GM19455 (cell line): ENCODE data around the gene EXOC6B.

Experiments
- ATAC-seq: cut with Tn5 transposase; IDR thresholded peaks from one replicate; pipeline ENCODE4 v1.9.1; 2021; ENCODE audit not compliant: unreplicated experiment

EXOC6B gene

DNA sequence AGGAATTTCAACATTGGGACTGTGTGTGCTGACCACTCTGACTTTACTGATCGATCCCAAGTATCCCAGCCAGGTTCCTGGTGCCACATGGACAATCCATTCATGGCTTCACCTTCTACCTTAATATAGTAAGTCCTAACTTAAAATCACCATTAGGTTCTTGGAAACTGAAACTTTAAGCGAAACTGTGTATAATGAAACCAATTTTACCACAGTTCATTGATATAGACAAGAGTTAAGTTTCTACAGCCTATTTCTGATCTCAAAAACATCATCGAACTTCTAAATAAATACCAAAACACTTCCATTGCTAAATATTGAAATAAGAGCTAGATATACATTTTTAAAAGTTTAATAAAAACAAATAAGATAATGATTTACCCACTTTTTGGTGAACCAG, 4.4 kb upstream of the EXOC6B start:
- peak; percentile 42 for ATAC-seq

GRCh38 chr2:72828840-72829507, 3.1 kb upstream of the EXOC6B start:
- ATAC-seq = no peak

DNA sequence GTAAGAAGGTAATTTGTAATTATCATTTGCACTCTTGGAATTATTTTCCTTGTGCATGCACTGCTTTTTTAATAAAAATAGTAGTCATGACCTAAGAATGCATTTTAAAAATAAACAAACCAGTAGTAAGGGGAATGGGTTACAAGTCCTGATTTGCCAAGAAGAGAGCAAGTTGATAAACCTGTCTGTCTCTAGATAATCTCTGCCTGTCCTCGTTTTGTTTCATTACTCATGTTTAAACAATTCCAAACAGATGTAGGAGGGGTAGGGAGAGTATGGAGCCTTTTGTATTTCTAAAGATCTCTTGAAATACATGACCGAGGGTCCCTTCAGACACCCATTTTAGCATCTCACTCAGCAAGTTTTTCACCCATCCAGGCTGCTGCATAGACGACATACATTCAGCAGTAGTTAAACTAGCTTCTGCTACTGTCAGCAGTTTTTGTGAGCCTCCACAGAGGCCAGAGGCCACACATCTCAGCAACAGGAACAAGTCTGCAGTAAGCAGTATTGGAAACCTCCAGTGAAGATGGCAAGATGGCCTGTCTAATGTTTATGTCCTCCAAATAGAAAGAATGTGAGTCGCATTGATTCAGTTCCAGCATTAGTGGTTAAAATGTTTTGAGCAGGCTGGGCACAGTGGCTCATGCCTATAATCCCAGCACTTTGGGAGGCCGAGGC, 2.3 kb upstream of the EXOC6B start:
- no peak for ATAC-seq

GRCh38 chr2:72827487-72827886, 1.7 kb upstream of the EXOC6B start:
- no peak for ATAC-seq

GRCh38 chr2:72826156-72826477, 284 bp upstream of the EXOC6B start:
- no peak for ATAC-seq

- no peak for ATAC-seq
Measured at GRCh38 chr2:72824224-72824842, 1.5 kb downstream of the EXOC6B start.

DNA sequence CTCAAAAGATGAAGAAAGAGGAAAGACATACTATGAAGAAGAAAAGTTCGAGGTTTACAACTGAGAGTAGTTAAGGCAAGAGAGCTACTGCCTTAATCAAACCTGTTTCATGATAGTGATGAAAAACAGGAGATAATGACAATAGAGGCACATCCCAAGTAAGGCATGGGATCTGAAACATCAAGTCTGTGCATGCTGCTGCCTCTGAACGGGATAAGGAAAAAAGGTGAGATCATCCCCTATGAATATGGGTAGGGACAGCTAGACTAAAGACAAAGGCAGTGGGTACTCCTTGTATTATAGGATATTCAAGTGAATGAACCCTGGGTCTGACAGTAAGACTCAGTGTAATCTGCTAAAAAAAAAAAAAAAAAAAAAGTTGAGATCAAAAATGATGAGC, 3.0 kb downstream of the EXOC6B start:
- ATAC-seq = no peak

DNA sequence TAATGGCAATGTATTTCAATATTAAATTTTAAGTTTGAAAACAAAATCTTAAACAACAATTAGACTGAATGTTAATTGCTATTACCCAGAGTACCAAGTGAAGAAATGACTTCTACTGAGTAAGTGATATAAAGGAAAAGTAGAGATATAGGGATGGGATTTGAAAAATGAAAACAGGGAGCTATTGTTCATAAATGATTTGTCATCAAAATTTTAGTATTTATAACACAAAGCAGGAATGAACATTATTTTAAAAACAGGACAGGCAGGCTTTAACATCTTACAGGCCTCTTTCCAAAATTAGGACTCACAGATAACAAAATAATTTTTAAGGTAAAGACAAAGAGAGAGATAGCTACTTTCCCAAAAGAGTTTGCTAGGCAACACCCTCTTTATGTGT, 3.9 kb downstream of the EXOC6B start:
- no peak for ATAC-seq

DNA sequence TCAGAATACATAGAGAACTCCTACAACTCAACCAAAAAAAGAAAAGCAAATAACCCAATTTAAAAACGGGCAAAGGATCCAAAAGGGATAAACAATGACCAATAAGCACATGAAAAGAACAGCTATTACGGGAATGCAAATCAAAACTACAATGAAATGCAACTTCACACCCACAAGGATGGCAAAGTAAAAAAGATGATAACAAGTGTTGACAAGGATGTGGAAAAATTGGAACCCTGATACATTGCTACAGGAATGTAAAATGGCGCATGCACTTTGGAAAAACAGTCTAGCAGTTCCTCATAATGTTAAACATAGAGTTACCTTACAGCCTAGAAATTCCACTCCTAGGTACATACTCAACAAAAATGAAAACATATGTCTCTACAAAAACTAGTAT, 4.7 kb downstream of the EXOC6B start:
- no peak for ATAC-seq

DNA sequence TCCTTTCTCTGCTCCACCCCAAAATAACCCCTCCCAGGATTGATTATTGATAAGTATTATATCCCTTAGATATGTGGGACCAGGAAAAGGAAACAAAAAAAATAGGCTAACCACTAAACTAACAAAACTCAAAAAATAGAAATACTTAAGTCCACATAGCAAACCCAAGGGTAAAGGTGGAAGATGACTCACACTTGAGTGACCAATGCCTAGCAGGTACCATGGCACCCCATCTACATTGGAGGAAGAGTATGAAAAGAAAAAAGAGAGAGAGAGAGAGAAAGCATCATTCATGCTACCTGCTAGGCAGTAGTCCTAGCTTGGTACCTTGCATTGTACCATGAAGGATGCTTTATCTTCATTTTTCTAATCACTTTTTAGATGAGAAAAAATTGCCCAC, 6.3 kb downstream of the EXOC6B start:
- no peak for ATAC-seq

- no peak for ATAC-seq
Measured at GRCh38 chr2:72815655-72816278, 10.1 kb downstream of the EXOC6B start.

DNA sequence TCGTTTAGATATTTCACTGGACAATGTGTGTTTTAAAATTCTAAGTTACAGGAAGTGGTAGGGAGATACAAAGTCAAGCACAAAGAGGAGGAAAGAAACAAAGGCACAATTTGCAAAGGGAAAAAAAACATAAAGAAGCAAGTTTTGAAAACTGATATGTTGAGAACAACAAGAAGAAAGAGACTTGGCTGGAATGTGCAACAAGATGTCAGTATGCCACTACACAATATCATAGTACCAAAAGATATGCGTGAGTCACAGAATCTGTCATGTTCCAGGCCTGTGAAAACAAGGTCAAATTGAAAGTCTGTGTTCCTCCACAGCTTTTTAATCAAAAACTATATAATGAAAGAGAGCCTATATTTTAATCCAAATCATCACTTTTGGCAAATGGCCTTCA, 12.0 kb downstream of the EXOC6B start:
- no peak for ATAC-seq

- no peak for ATAC-seq
Measured at GRCh38 chr2:72810165-72810564, 15.7 kb downstream of the EXOC6B start.

DNA sequence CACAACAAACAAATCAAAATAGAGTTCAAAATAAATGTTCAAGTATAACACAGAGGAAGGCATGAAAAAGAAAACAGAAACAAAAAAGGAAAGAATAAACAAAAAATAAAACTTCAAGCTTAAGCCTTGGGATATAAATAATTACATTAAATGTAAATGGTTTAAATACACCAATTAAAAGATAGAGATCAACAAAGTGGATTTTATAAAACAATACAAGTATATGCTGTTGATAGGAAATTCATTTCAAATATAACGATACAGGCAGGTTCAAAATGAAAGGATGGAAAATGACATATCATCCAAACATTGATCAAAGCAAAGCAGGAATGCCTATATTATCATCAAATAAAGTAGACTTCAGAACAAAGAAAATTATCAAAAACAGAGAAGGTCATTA, 16.7 kb downstream of the EXOC6B start:
- ATAC-seq = no peak

DNA sequence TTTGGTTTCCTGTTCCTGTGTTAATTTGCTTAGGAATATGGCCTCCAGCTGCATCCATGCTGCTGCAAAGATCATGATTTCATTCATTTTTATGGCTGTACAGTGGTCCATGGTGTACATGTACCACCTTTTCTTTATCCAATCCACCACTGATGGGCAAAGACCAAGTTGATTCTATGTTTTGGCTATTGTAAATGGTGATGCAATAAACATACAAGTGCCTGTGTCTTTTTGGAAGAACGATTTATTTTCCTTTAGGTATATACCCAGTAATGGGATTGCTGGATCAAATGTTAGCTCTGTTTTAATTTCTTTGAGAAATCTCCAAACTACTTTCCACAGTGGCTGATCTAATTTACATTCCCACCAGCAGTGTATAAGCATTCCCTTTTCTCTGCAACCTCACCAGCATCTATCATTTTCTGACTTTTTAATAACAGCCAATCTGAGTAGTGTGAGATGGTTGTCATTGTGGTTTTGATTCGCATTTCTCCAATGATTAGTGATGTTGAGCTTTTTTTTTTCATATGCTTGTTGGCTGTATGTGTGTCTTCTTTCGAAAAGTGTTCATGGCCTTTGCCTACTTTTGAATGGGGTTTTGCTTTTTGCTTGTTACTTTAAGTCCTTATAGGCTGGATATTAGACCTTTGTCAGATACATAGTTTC, 19.4 kb downstream of the EXOC6B start:
- no peak for ATAC-seq

GRCh38 chr2:72803626-72804320, 22.1 kb downstream of the EXOC6B start:
- ATAC-seq = no peak

GRCh38 chr2:72803151-72803550, 22.7 kb downstream of the EXOC6B start:
- no peak for ATAC-seq

DNA sequence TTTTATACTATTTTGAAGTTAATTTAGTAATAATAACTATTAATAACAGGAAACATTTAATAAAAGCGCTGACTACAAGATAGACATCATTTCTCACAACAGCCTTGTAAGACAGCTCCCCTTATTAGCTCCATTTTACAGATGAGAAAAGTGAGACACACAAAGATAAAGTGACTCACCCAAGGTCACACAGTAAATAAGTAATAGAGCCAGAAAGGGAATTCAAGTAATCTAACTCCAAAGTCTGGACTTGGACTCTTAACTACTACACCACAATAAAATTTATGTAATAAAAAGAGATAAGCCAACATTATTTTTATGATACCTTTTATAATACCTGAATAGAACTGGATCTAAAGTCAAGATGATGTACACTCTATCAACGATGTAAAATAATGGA, 25.3 kb downstream of the EXOC6B start:
- no peak for ATAC-seq

- no peak for ATAC-seq
Measured at GRCh38 chr2:72797740-72798139, 28.1 kb downstream of the EXOC6B start.

DNA sequence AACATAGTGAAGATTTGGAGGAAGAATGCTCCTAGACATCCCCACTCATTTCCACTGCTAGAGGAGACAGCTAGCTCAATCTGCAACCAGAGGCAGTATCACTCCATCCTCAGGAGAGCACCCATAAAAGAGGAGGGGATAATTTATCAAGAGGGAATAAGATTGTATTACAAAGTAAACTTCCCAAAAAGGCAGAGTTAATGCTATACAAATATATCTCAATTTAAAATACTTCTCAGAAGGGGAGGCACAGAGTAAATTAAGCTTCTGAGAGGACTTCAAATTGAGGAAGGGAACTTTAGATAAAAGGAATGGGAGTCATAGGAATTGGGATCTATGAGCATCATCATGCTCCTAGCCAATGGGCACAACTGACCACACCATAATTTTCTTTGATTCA, 29.1 kb downstream of the EXOC6B start:
- no peak for ATAC-seq

GRCh38 chr2:72794572-72794971, 31.3 kb downstream of the EXOC6B start:
- ATAC-seq = no peak
